Fibroblast of mammary gland (primary cell): ENCODE data around the gene SLC22A15.

ENCODE experiments used
- DNase-seq: peaks from one replicate; pipeline ENCODE4 v3.0.0-alpha.2; 2010; ENCODE audit warnings: low read depth
- H3K4me3 ChIP-seq: 2 replicates; pipeline ENCODE4 v1.5.1; 2011; ENCODE audit warnings: low read depth, mild to moderate bottlenecking, low read length, moderate library complexity; ENCODE audit not compliant: control insufficient read depth
- TF ChIP-seq, protein P1 (sequence below): conservative IDR thresholded peaks from 2 replicates; pipeline ENCODE4 v1.5.1; 2011; ENCODE audit warnings: low read depth, low read length, inconsistent platforms; ENCODE audit not compliant: control insufficient read depth, insufficient read depth

Gene SLC22A15

GRCh38 chr1:115949156-115949555, 27.2 kb upstream of the SLC22A15 start:
- no peak overlapping the region for H3K4me3 ChIP-seq
- DNase-seq: peak; percentile 51
- TF ChIP-seq, protein P1, sequence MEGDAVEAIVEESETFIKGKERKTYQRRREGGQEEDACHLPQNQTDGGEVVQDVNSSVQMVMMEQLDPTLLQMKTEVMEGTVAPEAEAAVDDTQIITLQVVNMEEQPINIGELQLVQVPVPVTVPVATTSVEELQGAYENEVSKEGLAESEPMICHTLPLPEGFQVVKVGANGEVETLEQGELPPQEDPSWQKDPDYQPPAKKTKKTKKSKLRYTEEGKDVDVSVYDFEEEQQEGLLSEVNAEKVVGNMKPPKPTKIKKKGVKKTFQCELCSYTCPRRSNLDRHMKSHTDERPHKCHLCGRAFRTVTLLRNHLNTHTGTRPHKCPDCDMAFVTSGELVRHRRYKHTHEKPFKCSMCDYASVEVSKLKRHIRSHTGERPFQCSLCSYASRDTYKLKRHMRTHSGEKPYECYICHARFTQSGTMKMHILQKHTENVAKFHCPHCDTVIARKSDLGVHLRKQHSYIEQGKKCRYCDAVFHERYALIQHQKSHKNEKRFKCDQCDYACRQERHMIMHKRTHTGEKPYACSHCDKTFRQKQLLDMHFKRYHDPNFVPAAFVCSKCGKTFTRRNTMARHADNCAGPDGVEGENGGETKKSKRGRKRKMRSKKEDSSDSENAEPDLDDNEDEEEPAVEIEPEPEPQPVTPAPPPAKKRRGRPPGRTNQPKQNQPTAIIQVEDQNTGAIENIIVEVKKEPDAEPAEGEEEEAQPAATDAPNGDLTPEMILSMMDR: no peak

GRCh38 chr1:115951560-115951959, 24.8 kb upstream of the SLC22A15 start:
- DNase-seq: no peak
- TF ChIP-seq, protein P1: no peak
- no peak overlapping the region for H3K4me3 ChIP-seq

- DNase-seq: no peak
- no peak overlapping the region for H3K4me3 ChIP-seq
- TF ChIP-seq, protein P1: no peak
Observed at GRCh38 chr1:115952547-115952946, 23.8 kb upstream of the SLC22A15 start.

DNA sequence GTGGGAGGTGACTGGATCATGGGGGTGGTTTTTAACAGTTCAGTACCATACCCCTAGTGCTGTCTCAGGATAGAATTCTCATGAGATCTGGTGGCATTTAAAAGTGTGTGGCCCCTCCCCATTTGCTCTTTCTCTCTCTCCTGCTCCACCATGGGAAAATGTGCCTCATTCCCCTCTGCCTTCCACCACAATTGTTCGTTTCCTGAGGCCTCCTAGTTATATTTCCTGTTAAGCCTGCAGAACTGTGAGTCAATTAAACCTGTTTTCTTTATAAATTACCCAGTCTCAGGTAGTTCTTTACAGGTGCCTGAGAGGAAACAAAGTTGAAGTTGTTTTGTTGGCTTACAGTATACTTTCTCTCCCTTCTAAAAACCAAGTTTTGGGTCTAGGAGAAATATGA, 23.1 kb upstream of the SLC22A15 start:
- no peak for DNase-seq
- H3K4me3 ChIP-seq: no peak overlapping the region
- TF ChIP-seq, protein P1: no peak

- no peak overlapping the region for H3K4me3 ChIP-seq
- no peak for DNase-seq
- TF ChIP-seq, protein P1: no peak
Observed at GRCh38 chr1:115954684-115955083, 21.6 kb upstream of the SLC22A15 start.

DNA sequence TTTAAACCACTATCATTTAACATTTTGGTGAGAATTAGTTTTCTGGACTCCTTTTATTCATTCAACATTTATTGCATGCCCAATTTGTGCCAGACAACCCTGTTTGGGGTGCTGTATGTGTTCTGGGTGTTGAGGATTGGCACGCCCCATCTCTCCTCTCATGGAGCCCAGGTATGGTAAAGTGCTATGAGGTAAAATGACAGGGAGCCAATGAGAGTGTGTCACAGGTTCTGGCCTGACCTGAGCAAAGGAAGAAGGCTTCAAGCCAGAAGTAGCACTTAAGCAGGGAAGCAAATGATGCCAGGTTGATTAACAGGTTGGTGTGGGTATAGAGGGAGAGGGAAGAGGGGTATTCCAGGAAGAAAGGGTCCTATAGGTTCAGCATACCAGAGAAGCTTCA, 21.1 kb upstream of the SLC22A15 start:
- no peak for DNase-seq
- no peak overlapping the region for H3K4me3 ChIP-seq
- TF ChIP-seq, protein P1: no peak

GRCh38 chr1:115958866-115959265, 17.4 kb upstream of the SLC22A15 start:
- DNase-seq: no peak
- TF ChIP-seq, protein P1: no peak
- H3K4me3 ChIP-seq: no peak overlapping the region
